ENCODE measurements around the gene DALRD3. TPM values are rescaled to one million over a fixed set of nuclear protein-coding genes. Genes with fewer than 3 reads are reported as not detected.

DALRD3 gene
- 35.4 TPM for polyA plus RNA-seq (2013, experiment 1 of 2)
- polyA plus RNA-seq (2013, experiment 2 of 2) = 34.8 TPM

GRCh38 chr3:49017971-49018706 is at the start of gene DALRD3:
DALRD3 (minus strand) TSS chr3:49018580; CDS start chr3:49018564, 16 bp downstream.
- no peaks in the 10 kb centered on the region for H3K27me3 ChIP-seq (ENCODE audit: control insufficient read depth in 1 of 2, insufficient read depth in 1 of 2, low read length in 2 of 2)
- peak within 1 kb of the TSS; percentile 11 for H3K27ac ChIP-seq (ENCODE audit: low read length, poor library complexity, severe bottlenecking)
- peak within 1 kb of the TSS; percentile 62 for H3K4me2 ChIP-seq (ENCODE audit: low read length, poor library complexity, severe bottlenecking)
- peak within 1 kb of the TSS in 1 of 2 experiments; percentile 22 for H2BK12ac ChIP-seq (ENCODE audit: low read length in 2 of 2)
- peak within 1 kb of the TSS; percentile 54 for H2AFZ ChIP-seq (ENCODE audit: low read depth, low read length)
- H3K36me3 ChIP-seq (ENCODE audit: control insufficient read depth in 1 of 2, insufficient read depth in 2 of 2, low read depth in 1 of 2, low read length in 2 of 2) = peaks cover 45% of the 10 kb centered on the region in 2 experiments
- WGBS = under 1% methylated on average over 74 of the region's 85 CpGs
- H3K79me1 ChIP-seq (replicated peaks; ENCODE audit: low read length, poor library complexity, severe bottlenecking) = peaks cover 16% of the 10 kb centered on the region
- peak within 1 kb of the TSS; percentile 56 for H4K91ac ChIP-seq (ENCODE audit: low read length)
- peak within 1 kb of the TSS; percentile 54 to 87 for H3K4ac ChIP-seq (ENCODE audit: low read depth in 1 of 2, low read length in 2 of 2)
- no peak within 1 kb of the TSS for H2BK120ac ChIP-seq (ENCODE audit: low read depth, low read length)
- H3K14ac ChIP-seq (ENCODE audit: low read length in 2 of 2) = peak within 1 kb of the TSS in 1 of 2 experiments; percentile 29
- peak within 1 kb of the TSS; percentile 1 for H2AK5ac ChIP-seq (ENCODE audit: low read length, severe bottlenecking)
- peak within 1 kb of the TSS; percentile 74 to 80 for H3K18ac ChIP-seq (ENCODE audit: low read depth in 1 of 2, low read length in 2 of 2)
- no peak within 1 kb of the TSS for H2BK15ac ChIP-seq (ENCODE audit: low read depth, poor library complexity, severe bottlenecking)
- H4K8ac ChIP-seq (ENCODE audit: low read length) = peak within 1 kb of the TSS; percentile 66
- H3K9ac ChIP-seq (ENCODE audit: low read length) = peak within 1 kb of the TSS; percentile 93
- DNase-seq = peak; percentile 74
- no peaks in the 10 kb centered on the region for H3K9me3 ChIP-seq (ENCODE audit: control insufficient read depth, low read length)
- H3K4me3 ChIP-seq (ENCODE audit: insufficient read depth in 1 of 2, low read depth in 1 of 2, low read length in 2 of 2) = peak within 1 kb of the TSS; percentile 81 to 94
- H3K4me1 ChIP-seq (ENCODE audit: control insufficient read depth, insufficient read depth, low read depth, low read length) = peaks cover 41% of the 10 kb centered on the region
- no peak within 1 kb of the TSS for H2BK5ac ChIP-seq (ENCODE audit: low read depth, low read length, poor library complexity, severe bottlenecking)
- H3K23ac ChIP-seq (ENCODE audit: low read length in 2 of 2) = peak within 1 kb of the TSS; percentile 5 to 62

- Histone ChIP-seq H3K4me1 (ENCODE audit: control insufficient read depth, insufficient read depth, low read depth, low read length) (no peaks in the 10 kb centered on the region), H4K8ac (ENCODE audit: low read length) (no peak overlapping the region), H3K36me3 (ENCODE audit: control insufficient read depth in 1 of 2, insufficient read depth in 2 of 2, low read depth in 1 of 2, low read length in 2 of 2) (peaks cover 52 to 71% of the 10 kb centered on the region in 2 experiments), H3K79me1 (replicated peaks; ENCODE audit: low read length, poor library complexity, severe bottlenecking) (peaks cover 27% of the 10 kb centered on the region), H2AFZ (ENCODE audit: low read depth, low read length) (no peak overlapping the region), H3K4me3 (ENCODE audit: insufficient read depth in 1 of 2, low read depth in 1 of 2, low read length in 2 of 2) (no peak overlapping the region), H3K27ac (ENCODE audit: low read length, poor library complexity, severe bottlenecking) (peak overlapping the region; percentile 30), H3K4ac (ENCODE audit: low read depth in 1 of 2, low read length in 2 of 2) (no peak overlapping the region), H3K9ac (ENCODE audit: low read length) (no peak overlapping the region), H3K9me3 (ENCODE audit: control insufficient read depth, low read length) (no peaks in the 10 kb centered on the region), H2BK5ac (ENCODE audit: low read depth, low read length, poor library complexity, severe bottlenecking) (no peak overlapping the region), H3K23ac (ENCODE audit: low read length in 2 of 2) (no peak overlapping the region), H3K14ac (ENCODE audit: low read length in 2 of 2) (no peak overlapping the region), H2BK15ac (ENCODE audit: low read depth, poor library complexity, severe bottlenecking) (no peak overlapping the region), H3K27me3 (ENCODE audit: control insufficient read depth in 1 of 2, insufficient read depth in 1 of 2, low read length in 2 of 2) (no peaks in the 10 kb centered on the region), H3K4me2 (ENCODE audit: low read length, poor library complexity, severe bottlenecking) (no peak overlapping the region), H2BK12ac (ENCODE audit: low read length in 2 of 2) (no peak overlapping the region), H2AK5ac (ENCODE audit: low read length, severe bottlenecking) (no peak overlapping the region), H2BK120ac (ENCODE audit: low read depth, low read length) (no peak overlapping the region), H4K91ac (ENCODE audit: low read length) (no peak overlapping the region), H3K18ac (ENCODE audit: low read depth in 1 of 2, low read length in 2 of 2) (no peak overlapping the region)
- peak; percentile 13 for DNase-seq
- 93% methylated on average over 7 of the region's 7 CpGs for WGBS
These were observed 39.6 kb upstream of the DALRD3 start for GRCh38 chr3:49058011-49058410.

GRCh38 chr3:49057268-49057667 is 38.9 kb upstream of the DALRD3 start:
- Histone ChIP-seq H3K4ac (ENCODE audit: low read depth in 1 of 2, low read length in 2 of 2) (no peak overlapping the region), H4K8ac (ENCODE audit: low read length) (no peak overlapping the region), H3K23ac (ENCODE audit: low read length in 2 of 2) (no peak overlapping the region), H3K27ac (ENCODE audit: low read length, poor library complexity, severe bottlenecking) (no peak overlapping the region), H4K91ac (ENCODE audit: low read length) (no peak overlapping the region), H2BK120ac (ENCODE audit: low read depth, low read length) (no peak overlapping the region), H2BK5ac (ENCODE audit: low read depth, low read length, poor library complexity, severe bottlenecking) (no peak overlapping the region), H2BK12ac (ENCODE audit: low read length in 2 of 2) (no peak overlapping the region), H3K9me3 (ENCODE audit: control insufficient read depth, low read length) (no peaks in the 10 kb centered on the region), H3K4me2 (ENCODE audit: low read length, poor library complexity, severe bottlenecking) (no peak overlapping the region), H3K36me3 (ENCODE audit: control insufficient read depth in 1 of 2, insufficient read depth in 2 of 2, low read depth in 1 of 2, low read length in 2 of 2) (peaks cover 53 to 71% of the 10 kb centered on the region in 2 experiments), H2AFZ (ENCODE audit: low read depth, low read length) (no peak overlapping the region), H3K4me1 (ENCODE audit: control insufficient read depth, insufficient read depth, low read depth, low read length) (no peaks in the 10 kb centered on the region), H3K14ac (ENCODE audit: low read length in 2 of 2) (no peak overlapping the region), H3K9ac (ENCODE audit: low read length) (no peak overlapping the region), H3K4me3 (ENCODE audit: insufficient read depth in 1 of 2, low read depth in 1 of 2, low read length in 2 of 2) (no peak overlapping the region), H3K18ac (ENCODE audit: low read depth in 1 of 2, low read length in 2 of 2) (no peak overlapping the region), H2BK15ac (ENCODE audit: low read depth, poor library complexity, severe bottlenecking) (no peak overlapping the region), H2AK5ac (ENCODE audit: low read length, severe bottlenecking) (no peak overlapping the region), H3K79me1 (replicated peaks; ENCODE audit: low read length, poor library complexity, severe bottlenecking) (peaks cover 27% of the 10 kb centered on the region), H3K27me3 (ENCODE audit: control insufficient read depth in 1 of 2, insufficient read depth in 1 of 2, low read length in 2 of 2) (no peaks in the 10 kb centered on the region)
- WGBS = 98% methylated on average over 10 of the region's 10 CpGs
- DNase-seq = no peak

DNA sequence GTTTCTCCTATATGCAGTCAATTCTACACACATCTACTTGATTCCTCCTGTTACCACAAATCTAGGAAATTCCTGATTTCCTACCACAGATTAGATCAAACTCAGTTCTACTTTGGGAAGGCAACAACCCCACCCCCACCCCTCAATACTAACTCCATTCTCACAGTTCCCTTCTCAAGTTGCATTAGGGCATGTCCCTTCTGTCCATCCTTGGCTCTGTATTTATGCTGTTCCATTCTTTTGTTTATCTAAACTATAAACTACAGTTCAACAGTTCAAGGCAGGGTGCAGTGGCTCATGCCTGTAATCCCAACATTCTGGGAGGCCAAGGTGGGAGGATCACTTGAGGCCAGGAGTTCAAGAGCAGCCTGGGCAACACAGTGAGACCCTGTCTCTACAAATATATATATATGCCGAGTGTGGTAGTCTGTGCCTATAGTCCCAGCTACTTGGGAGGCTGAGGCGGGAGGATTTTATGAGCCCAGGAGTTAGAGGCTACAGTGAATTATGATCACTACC is 36.0 kb upstream of the DALRD3 start:
- Histone ChIP-seq H3K27me3 (ENCODE audit: control insufficient read depth in 1 of 2, insufficient read depth in 1 of 2, low read length in 2 of 2) (no peaks in the 10 kb centered on the region), H4K8ac (ENCODE audit: low read length) (no peak overlapping the region), H2BK120ac (ENCODE audit: low read depth, low read length) (no peak overlapping the region), H3K4me2 (ENCODE audit: low read length, poor library complexity, severe bottlenecking) (no peak overlapping the region), H3K4ac (ENCODE audit: low read depth in 1 of 2, low read length in 2 of 2) (no peak overlapping the region), H2AK5ac (ENCODE audit: low read length, severe bottlenecking) (no peak overlapping the region), H3K14ac (ENCODE audit: low read length in 2 of 2) (no peak overlapping the region), H2BK5ac (ENCODE audit: low read depth, low read length, poor library complexity, severe bottlenecking) (no peak overlapping the region), H4K91ac (ENCODE audit: low read length) (no peak overlapping the region), H3K9ac (ENCODE audit: low read length) (no peak overlapping the region), H3K79me1 (replicated peaks; ENCODE audit: low read length, poor library complexity, severe bottlenecking) (peaks cover 35% of the 10 kb centered on the region), H3K23ac (ENCODE audit: low read length in 2 of 2) (no peak overlapping the region), H3K9me3 (ENCODE audit: control insufficient read depth, low read length) (no peaks in the 10 kb centered on the region), H2AFZ (ENCODE audit: low read depth, low read length) (no peak overlapping the region), H3K4me1 (ENCODE audit: control insufficient read depth, insufficient read depth, low read depth, low read length) (no peaks in the 10 kb centered on the region), H3K18ac (ENCODE audit: low read depth in 1 of 2, low read length in 2 of 2) (peak overlapping the region in 1 of 2 experiments; percentile 19), H2BK12ac (ENCODE audit: low read length in 2 of 2) (no peak overlapping the region), H3K4me3 (ENCODE audit: insufficient read depth in 1 of 2, low read depth in 1 of 2, low read length in 2 of 2) (no peak overlapping the region), H3K27ac (ENCODE audit: low read length, poor library complexity, severe bottlenecking) (no peak overlapping the region), H3K36me3 (ENCODE audit: control insufficient read depth in 1 of 2, insufficient read depth in 2 of 2, low read depth in 1 of 2, low read length in 2 of 2) (peaks cover 41 to 63% of the 10 kb centered on the region in 2 experiments), H2BK15ac (ENCODE audit: low read depth, poor library complexity, severe bottlenecking) (no peak overlapping the region)
- peak; percentile 26 for DNase-seq
- no CpG with 5 or more reads among the region's 2 CpGs for WGBS

Data from mesenchymal stem cell (in vitro differentiated cells and primary cell).